Heart left ventricle (tissue), 13 donors: ENCODE data around the gene RAD51B.

Experiments used
- CTCF ChIP-seq, 12 donors: fragments of 200-600 bp; sonication (generic) in 4 of 12; IDR thresholded peaks; one replicate each; pipeline versions ENCODE4 v1.5.0 to v1.8.0; 2018 to 2022; ENCODE audit warnings: antibody characterized with exemption in 12 of 12, mild to moderate bottlenecking in 5 of 12
- POLR2A ChIP-seq, 2 donors: fragments of 450-650 bp; IDR thresholded peaks; one replicate each; pipeline ENCODE4 v1.6.1; 2017; ENCODE audit warnings: antibody characterized with exemption in 2 of 2, mild to moderate bottlenecking in 2 of 2, moderate library complexity in 2 of 2
- donor health status: ischemic (EF 13 %, LVEDD 7.1; RV severe dilation, severe dysfunction).
- donor health status: DM: no; HTN: yes; CAD: no.
- donor health status: DM: no; HTN: no; CAD: no.
- donor health status: ischemic (EF 25% LVEDD 6.9; RV normal size, moderate dysfunction).
- donor health status: ischemic (EF 25% LVEDD 5.7; RV mildly dilated, moderate dysfunction).
- donor health status: ischemic (EF 35%, LVEDD 5.7; RV mildly dilated, moderate dysfunction).
- donor health status: nonischemic (EF 11% LVEDD 7.7; RV severe dilation, severe dysfunction).
- donor health status: DM: yes; HTN: yes; CAD: no.
- donor health status: PGD.
- donor health status: ischemic (EF 29% LVEDD 5.4; RV normal size, mild dysfunction).
- donor health status: nonischemic (EF 23%, LVEDD 6.1; RV moderate dilation, normal function).

GRCh38 chr14:68379510-68380328 lies 560.1 kb downstream of the RAD51B start:
- TF ChIP-seq CTCF (IDR thresholded peaks at IDR 0.05) = no peak
- TF ChIP-seq POLR2A (IDR thresholded peaks at IDR 0.05) = no peak
